Cardiac fibroblast (primary cell): Measurements from ENCODE around the gene OPN1SW.

Experiments
- DNase-seq, 2 donors: peaks; one replicate each; pipeline versions ENCODE4 v3.0.0 to v3.0.0-alpha.2; 2010; ENCODE audit warnings: low read depth in 2 of 2
- H3K4me3 ChIP-seq, 2 donors: replicated peaks in 1 of 2; 1 replicate in 1 of 2; 2 replicates in 1 of 2; pipeline ENCODE4 v1.5.1; 2011; ENCODE audit warnings: low read depth in 2 of 2, low read length in 2 of 2, mild to moderate bottlenecking in 2 of 2, moderate library complexity in 1 of 2
- TF ChIP-seq, protein P1 (sequence below): IDR thresholded peaks from one replicate; pipeline ENCODE4 v1.5.1; 2011; ENCODE audit warnings: low read depth, mild to moderate bottlenecking, low read length, inconsistent platforms

The OPN1SW gene

DNA sequence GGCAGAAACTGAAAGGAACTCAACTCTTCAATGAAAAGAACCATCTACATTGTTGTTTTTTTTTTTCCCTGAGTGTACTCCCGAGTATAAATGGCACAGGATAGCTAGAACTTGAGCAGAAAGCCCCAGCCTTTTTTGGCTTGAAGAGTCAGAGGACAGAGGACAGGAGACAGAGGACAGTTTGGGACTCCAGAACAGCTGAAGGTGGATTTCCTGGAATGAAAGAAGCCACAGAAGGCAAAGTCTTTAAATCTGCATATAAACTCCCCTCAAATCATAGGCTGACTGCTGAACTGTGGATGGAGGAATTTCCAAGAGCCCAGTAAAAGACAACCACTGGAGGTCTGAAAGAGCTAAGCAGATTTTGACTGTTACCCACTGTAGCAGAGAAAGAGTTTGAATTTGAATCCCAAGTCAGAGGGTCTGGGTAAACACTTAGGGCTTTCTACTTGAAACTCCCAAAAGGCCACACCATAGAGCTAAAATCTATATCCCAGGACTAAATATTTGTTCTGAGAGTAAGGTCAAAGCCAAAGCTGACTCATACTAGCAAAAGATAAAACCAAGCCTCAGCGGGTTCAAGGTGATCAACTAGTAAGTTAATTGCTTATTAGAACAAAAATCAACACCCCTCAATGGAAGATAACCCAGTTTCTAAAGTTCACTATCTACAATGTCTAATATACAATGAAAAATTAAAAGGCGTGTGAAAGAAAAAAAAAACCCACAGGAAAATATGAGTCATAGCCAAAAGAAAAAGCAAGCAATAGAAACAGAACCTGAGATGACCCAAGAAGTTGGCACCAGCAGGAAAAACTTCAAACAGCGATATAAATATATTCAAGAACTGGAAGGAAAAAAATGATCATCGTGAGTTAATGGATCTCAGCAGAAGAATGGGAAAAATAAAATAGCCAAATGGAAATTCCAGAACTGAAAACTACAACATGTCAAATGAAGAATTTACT is 1.8 kb upstream of the OPN1SW start:
- TF ChIP-seq, protein P1, sequence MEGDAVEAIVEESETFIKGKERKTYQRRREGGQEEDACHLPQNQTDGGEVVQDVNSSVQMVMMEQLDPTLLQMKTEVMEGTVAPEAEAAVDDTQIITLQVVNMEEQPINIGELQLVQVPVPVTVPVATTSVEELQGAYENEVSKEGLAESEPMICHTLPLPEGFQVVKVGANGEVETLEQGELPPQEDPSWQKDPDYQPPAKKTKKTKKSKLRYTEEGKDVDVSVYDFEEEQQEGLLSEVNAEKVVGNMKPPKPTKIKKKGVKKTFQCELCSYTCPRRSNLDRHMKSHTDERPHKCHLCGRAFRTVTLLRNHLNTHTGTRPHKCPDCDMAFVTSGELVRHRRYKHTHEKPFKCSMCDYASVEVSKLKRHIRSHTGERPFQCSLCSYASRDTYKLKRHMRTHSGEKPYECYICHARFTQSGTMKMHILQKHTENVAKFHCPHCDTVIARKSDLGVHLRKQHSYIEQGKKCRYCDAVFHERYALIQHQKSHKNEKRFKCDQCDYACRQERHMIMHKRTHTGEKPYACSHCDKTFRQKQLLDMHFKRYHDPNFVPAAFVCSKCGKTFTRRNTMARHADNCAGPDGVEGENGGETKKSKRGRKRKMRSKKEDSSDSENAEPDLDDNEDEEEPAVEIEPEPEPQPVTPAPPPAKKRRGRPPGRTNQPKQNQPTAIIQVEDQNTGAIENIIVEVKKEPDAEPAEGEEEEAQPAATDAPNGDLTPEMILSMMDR: no peak
- H3K4me3 ChIP-seq: no peak overlapping the region
- DNase-seq: peak; percentile 30 to 70

DNA sequence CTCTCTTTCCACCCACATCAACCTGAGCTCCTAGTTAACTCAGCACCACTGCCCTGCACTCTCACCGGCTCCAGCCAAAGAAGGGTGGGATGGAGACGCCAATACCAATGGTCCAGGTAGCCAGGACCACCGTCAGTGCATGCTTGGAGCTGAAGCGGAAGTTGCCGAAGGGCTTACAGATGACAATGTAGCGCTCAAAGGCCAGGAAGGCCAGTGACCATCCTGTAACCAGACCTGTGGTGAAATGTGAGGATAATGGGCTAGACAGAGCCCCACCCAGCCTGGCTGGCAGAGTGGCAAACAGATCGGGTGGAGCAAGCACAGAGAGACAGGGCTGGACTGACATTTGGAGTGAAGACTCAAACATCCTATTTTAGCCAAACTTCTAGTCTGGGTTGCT is 673 bp downstream of the OPN1SW start:
- TF ChIP-seq, protein P1: no peak

DNA sequence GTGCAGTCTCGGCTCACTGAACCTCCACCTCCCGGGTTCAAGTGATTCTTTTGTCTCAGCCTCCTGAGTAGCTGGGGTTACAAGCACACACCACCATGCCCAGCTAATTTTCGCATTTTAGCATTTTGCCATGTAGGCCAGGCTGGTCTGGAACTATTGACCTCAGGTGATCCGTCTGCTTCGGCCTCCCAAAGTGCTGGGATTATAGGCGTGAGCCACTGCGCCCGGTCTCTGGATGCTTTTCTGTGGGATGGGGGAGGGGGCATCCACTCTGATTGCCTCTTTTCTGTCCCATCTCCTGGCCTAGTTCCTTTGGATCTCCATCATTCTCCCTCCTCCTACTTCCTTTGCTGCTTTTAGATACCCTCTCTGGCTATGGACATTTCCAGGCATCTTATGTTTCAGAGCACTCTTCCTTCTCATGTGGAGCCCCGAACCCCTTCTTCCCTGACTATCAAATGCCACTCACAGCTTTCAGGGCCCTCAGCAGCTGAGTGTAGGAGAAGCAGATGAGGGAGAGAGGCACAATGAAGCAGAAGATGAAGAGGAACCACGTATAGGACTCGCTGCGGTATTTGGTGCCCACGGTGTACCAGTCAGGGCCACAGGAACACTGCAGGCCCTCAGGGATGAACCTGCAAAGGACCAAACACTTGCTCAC is 1.4 kb downstream of the OPN1SW start:
- TF ChIP-seq, protein P1: no peak
- H3K4me3 ChIP-seq: no peak overlapping the region
- DNase-seq: no peak

More for the DNA sequence above, 673 bp downstream of the OPN1SW start:
- no peak for DNase-seq
- no peak overlapping the region for H3K4me3 ChIP-seq

DNA sequence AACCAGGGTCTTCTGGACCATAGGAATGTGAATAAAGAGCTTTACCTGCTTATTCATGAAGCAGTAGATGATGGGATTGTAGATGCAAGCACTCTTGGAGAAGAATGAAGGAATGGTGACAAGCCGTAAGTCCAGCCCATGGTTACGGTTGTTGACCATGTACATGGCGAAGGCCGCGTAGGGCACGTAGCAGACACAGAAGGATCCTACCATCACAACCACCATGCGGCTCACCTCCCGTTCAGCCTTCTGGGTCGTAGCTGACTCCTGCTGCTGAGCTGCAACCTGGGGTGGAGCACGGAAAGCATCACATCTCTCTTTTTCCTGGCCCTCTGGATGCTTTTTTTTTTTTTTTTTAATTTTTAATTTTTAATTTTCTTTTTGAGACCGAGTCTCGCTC is 2.0 kb downstream of the OPN1SW start:
- no peak overlapping the region for H3K4me3 ChIP-seq
- TF ChIP-seq, protein P1: no peak
- DNase-seq: no peak

DNA sequence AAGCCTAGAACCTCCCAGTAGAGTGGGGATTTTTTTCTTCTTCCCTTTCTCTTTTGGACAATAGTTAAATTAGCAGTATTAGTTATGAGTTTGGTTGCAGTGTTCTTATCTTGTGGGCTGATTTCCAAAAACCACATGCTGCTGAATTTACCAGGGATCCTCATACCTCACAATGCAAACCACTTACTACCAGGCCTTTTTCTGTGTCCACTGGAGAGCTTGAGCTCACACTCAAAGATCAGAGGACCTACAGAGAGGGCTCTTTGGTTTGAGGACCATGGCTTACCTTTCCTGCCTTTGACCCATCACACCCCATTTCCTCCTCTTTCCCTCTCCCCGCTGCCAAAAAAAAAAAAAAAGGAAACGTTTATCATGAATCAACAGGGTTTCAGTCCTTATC is 5.4 kb downstream of the OPN1SW start:
- TF ChIP-seq, protein P1: no peak
- H3K4me3 ChIP-seq: no peak overlapping the region
- peak in 1 of 2 donors; percentile 70 for DNase-seq

DNA sequence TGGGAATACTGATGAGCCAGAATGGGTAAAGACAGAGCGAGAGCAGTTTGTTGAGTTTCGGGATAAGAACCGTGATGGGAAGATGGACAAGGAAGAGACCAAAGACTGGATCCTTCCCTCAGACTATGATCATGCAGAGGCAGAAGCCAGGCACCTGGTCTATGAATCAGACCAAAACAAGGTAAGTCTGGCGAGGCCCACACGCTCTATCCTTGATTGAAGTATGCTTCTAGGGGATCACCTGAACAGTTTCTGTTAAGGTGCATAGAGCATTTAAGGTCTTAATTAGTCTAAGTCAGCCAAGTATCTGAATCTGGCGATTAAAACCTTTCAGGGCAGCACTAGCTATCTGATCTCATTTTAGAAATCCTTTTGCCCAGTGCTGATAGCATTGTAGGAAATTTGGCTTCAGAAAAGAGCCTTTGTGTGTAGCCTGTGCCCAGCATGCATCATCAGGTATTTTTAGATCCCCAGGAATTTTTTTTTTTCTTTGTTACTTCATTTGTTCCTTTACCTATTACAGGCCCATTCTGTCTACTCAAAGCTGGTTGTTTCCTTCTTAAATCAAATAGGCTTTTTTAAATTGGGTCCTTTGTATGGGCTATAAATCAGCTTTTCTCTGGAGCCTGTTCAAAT is 8.0 kb downstream of the OPN1SW start:
- DNase-seq: no peak
- TF ChIP-seq, protein P1: no peak
- no peak overlapping the region for H3K4me3 ChIP-seq
